GM18873 (cell line): ENCODE data around the gene CACNA2D3.
"Not testable (repeated sequence)": the region's sequence is repeated elsewhere in the genome, so short reads cannot be mapped to it uniquely, and the experiment has no call there.

Experiments used
- ATAC-seq: cut with Tn5 transposase; IDR thresholded peaks from one replicate; pipeline ENCODE4 v1.9.1; 2021; ENCODE audit warnings: mild to moderate bottlenecking, moderate library complexity, moderate number of reproducible peaks; ENCODE audit not compliant: unreplicated experiment, low FRiP score

Gene CACNA2D3

DNA sequence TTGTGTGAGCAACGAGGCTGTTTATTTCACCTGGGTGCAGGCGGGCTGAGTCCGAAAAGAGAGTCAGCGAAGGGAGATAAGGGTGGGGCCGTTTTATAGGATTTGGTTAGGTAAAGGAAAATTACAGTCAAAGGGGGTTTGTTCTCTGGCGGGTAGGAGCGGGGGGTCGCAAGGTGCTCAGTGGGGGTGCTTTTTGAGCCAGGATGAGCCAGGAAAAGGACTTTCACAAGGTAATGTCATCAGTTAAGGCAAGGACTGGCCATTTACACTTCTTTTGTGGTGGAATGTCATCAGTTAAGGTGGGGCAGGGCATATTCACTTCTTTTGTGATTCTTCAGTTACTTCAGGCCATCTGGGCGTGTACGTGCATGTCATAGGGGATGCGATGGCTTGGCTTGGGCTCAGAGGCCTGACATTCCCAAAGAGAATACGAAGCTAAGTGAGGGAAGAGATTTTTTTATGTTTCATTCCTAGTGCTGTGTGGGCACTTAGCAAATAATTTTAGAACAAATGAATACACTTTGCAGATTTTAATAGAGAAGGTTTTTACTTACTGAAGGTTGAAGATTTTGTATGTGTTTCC is 517.5 kb downstream of the CACNA2D3 start:
- not testable (repeated sequence) for ATAC-seq

DNA sequence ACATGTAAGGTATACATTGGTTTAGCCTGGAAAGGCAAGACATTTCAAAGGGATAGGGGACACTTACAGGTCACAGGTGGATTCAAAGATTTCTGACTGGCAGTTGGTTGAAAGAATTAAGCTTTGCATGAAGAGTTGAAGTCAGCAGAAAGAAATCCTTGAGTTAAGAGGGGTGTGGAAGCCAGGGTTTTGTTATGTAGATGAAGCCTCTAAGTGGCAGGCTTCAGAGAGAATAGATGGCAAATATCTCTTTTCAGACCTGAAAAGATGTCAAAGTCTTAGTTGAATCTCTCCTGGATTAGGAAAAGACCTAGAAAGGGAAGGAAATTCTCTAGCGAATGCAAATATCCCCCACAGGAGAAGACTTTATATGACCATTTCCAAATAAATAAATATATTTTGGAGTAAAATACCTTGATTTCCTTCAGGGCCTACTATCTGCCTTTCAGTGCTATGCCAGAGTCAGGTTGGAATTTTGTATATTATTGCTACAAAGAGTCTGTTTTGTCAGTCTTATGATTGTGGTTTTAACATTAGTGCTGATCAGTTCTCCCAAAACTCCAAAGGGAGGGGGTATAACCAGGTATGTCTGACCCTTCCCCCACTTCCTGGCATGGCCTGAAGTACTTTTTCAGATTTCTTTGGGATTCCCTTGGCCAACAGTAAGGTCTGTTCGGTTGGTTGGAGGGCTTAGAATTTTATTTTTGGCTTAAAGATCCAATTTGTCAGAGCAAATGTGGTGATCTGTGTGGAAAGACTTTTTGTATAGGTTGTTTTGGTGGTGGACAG is 519.1 kb downstream of the CACNA2D3 start:
- ATAC-seq: no peak

DNA sequence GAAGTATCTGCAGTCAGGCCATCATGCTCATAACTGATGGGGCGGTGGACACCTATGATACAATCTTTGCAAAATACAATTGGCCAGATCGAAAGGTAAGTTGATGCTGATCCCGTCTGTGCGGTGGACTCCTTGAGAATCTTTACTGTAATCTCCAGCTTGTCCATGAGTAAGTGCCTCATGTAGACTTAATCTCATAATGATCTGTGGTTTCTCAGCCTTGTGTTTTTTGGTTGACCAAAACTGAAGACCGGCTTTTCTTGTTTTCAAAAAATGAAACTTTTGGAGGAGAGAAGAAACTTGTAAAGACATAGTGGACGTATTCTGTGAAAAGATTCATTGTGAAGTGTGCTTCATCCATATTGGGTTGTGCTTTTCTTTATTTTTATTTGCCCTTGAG is 519.8 kb downstream of the CACNA2D3 start:
- no peak for ATAC-seq

DNA sequence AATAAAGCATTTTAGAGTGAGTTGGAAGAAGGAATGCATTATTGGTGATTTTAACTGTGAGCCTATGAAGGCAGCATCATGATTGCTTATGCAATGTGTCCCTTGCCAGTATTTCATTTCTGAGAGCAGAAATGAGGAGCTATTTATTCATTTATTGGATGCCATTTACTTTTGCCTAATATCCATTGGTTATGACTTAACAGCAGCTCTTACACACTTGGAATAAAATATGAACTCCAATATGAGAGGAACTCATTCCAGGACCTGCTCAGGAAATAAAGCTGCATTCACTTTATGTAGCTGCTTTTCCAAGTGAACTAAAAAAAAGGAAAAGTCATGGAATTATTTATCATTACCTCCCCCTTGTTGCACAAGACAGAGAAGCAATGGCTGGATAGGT is 525.4 kb downstream of the CACNA2D3 start:
- no peak for ATAC-seq

- no peak for ATAC-seq
Observed at GRCh38 chr3:54649551-54649950, 527.2 kb downstream of the CACNA2D3 start.

GRCh38 chr3:54653456-54654195 is 531.3 kb downstream of the CACNA2D3 start:
- no peak for ATAC-seq

DNA sequence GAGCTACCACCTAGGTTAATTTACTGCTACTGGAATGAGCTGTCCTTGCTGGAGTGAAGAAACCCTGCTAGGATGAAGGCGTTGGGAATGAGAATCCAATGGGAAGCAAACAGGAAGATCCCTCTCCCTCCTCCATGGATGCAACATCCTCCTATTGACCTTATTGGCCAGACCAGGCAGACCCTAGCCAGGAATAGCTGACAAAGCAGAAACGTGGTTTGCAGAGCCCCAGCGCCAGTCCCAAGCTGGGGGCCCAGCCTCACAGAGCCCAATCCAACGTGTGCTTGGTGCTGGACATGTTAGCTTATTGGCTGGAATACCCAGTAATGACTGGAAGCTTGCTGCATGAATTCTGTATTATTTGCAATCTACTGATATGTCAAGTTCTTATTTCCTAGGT is 532.4 kb downstream of the CACNA2D3 start:
- ATAC-seq: no peak

DNA sequence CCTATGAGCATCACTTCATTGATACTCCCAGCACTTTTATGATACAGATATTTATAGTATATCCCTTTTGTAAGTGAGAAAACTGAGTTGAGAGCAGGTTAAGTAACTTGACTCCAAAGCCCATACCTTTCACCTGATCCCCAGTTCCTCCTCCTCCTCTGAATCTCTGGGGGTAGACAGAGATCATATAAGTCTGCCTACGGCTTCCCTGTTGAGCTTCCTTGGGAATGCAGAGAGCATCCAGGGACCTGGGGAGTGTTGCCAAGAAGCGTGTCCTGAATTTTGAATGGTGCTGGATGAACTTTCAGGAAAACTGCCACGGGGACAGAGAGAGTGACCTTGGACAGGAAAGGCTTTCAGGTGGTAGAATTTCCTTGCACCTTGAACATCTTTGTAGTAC is 537.0 kb downstream of the CACNA2D3 start:
- ATAC-seq: no peak

DNA sequence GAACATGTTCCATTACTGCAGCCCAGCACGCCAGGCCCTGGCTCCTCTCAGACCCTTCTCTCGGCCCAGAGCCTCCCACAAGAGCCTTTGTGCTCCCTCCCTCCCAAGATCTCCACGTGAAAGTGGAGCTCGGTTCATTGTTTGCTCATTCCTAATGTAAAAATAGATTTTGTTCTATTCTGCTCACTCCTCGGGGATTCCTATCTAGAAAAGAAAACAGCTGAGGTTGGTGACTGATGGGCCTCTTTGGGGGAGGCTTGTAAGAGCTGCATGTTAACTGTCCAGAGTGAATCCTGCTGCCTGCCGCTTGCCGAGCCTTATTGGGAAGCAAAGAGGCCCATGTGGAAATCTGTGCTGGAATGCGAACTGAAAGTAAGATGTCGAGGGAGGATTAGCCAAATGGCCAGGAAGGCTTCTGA is 538.4 kb downstream of the CACNA2D3 start:
- ATAC-seq: no peak

DNA sequence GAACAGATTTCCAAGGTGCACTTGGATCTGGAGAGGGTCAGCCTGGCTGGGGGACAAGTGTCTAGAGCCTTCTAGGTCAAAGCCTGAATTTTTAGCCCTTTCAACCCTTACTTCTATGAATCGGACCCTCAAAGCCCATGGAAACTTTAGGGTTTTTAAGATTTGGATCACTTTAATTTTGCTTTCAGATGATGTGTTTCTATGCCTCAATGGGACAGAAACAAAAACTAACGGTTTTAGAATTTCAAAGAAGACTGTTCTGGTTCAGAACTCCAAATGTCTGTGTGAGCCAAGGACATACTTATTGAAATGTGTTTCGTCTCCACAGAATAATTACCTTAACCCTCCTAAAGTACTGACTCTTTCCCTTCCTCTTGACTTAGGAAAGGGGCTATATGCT is 538.8 kb downstream of the CACNA2D3 start:
- no peak for ATAC-seq

DNA sequence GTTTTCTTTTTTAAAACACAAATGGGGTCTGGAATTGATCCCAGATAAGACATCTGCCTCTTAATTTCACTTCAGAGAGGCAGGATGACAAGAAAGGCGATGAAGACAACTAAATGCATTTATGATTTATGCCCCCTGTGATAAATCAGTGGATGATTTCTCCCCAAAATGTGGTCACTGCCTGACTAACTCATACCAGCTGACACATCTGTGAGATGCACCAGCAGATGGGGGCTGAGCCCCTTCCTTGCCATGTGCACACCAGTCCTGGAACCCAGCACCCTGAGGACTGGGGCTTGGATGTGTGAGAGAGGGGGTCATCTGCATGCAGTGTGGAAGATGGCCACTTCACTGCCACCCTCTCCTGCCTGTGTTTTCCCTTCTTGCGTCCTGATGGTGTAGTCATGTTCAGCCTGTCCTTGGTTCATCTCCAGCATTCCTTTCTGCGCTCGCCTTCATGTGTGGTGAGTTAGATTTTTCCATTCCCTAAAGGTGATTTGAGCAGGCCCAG is 541.2 kb downstream of the CACNA2D3 start:
- ATAC-seq: no peak

DNA sequence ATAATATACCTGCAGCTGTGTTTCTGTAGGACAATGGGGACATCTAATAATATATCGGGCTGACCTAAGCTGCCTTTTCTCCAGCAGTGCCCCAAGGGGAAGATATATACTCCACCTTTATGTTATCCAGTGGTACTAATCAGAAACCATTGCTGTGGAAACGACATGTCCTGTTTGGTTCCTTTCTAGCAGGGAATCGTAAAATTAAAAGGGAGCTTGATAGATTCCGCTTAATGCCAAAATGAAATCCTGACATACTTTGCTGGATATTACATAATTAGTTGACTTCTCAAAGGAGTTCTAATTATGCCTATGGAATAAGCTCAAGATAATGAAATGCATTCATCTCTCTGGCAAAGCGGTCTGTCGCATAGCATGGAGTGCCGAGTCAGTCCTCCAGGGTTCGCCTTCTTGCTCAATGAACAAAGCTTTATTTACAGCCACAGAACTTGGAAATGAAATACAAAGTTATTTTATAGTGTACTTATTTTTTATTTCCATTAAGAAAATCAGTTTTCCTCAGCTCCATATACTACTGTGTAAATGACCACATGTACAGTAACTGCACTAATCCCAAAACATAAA is 542.8 kb downstream of the CACNA2D3 start:
- ATAC-seq: no peak

- no peak for ATAC-seq
Observed at GRCh38 chr3:54668236-54668635, 545.9 kb downstream of the CACNA2D3 start.

- no peak for ATAC-seq
Observed at GRCh38 chr3:54670201-54671000, 548.0 kb downstream of the CACNA2D3 start.

DNA sequence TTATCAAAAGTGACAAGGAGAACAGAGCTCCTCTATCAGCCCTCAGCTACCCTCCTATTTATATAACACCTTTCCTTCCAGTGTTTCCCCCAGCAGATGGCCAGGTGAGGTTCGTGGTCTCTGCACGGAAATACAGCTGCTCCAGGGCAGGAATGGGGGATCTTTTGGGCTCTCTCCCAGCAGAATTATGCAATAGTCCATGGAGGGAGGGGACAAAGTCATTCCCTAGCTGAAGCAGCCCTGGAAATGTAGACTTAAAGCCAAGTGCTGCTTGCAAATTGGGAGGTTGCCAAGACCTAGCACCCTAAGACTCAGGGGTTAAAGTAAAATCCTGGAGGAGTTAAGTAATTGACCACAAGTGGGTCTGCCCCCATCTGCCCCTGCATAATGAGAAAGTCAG is 549.2 kb downstream of the CACNA2D3 start:
- no peak for ATAC-seq

DNA sequence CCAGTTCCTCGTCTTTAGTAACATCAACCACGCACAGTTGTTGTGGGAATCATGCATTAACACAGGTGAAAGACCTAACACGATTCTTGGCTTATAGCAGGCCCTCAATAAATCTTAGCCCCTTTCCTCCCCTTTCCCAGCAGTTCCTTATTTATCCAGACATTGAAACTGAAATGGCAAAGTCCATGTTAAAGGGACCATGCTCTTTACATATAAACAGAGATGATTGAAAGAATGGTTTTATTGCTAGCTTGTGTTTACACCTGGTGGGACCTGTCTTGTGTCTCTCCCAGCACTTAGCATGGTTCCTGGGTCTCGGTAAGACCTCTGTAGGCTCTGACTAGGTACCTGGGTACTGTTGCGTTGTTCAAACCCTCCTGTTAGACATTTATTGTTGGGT is 553.7 kb downstream of the CACNA2D3 start:
- ATAC-seq: no peak

- no peak for ATAC-seq
Observed at GRCh38 chr3:54681706-54682105, 559.4 kb downstream of the CACNA2D3 start.

GRCh38 chr3:54685213-54685612 is 562.9 kb downstream of the CACNA2D3 start:
- no peak for ATAC-seq

DNA sequence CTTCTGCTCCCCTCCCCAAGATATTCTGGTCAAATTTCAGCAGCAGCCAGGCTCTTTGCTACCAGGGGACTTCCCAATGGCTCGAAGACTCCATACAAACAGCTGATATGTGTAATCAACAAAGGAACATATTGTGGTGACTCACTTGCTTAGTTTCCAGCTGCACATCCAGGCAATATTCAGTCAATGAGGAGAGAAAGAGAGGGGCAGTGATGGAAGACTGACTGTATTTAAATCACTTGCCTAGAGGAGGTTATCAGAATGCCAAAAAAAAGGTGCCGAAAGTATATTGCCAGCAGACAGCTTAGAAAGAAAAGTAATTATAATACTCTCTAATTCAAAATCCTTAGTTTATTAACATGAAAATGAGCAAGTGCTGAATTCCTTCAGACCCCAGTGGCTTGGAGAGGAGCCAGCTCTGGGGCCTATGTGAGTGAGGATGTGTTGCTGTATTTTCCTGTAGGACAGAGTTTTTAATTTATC is 569.0 kb downstream of the CACNA2D3 start:
- ATAC-seq: no peak

DNA sequence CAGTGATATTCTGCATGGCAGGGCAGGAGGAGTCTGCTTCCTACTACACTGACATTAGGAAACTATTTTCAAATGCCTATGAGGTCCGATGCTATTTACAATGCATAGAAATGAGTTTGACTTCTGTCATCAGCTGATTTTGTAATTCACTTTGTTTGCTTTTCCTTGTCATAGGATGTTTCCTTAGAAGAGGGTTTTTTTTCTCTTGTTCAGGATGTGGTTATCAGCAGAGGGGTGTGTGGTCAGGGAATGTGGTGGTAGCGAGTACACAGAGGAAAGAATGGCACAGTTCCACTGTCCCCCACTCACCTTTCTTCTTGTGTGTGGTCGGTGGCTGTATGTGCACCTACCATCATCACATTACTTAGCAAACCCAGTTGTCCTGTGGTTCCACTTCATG is 574.0 kb downstream of the CACNA2D3 start:
- no peak for ATAC-seq
